GM23338 (cell line): ENCODE data around the gene NDUFAB1. TPM values are rescaled to one million over a fixed set of nuclear protein-coding genes. Genes with fewer than 3 reads are reported as not detected.
A peak's percentile ranks its signal among the peaks of the same experiment; 100 is the strongest.

Experiments
- ATAC-seq: fragments of 200-7000 bp; cut with Tn5 transposase; 3 replicates; pipeline ENCODE4 v1.9.1; 2020
- DNase-seq: peaks from one replicate; pipeline ENCODE4 v3.0.0-alpha.2; 2015; ENCODE audit warnings: low spot score
- H2AFZ ChIP-seq: fragments of 200-600 bp; sonication (generic); 2 replicates; pipeline ENCODE4 v1.8.0; 2016; ENCODE audit warnings: antibody characterized with exemption, mild to moderate bottlenecking, moderate library complexity
- H3F3A ChIP-seq: fragments of 200-600 bp; sonication (generic); replicated peaks from 2 replicates; pipeline ENCODE4 v1.8.0; 2017; ENCODE audit warnings: antibody characterized with exemption, mixed run types, low read depth
- H3K27ac ChIP-seq: fragments of 200-600 bp; sonication (generic); 2 replicates; pipeline ENCODE4 v1.6.1; 2016; ENCODE audit warnings: low read depth
- H3K27me3 ChIP-seq: fragments of 200-600 bp; sonication (generic); 2 replicates; pipeline ENCODE4 v1.8.0; 2016; ENCODE audit warnings: mild to moderate bottlenecking, mixed run types, moderate library complexity; ENCODE audit not compliant: insufficient read depth
- H3K36me3 ChIP-seq: fragments of 200-600 bp; sonication (generic); 2 replicates; pipeline ENCODE4 v1.8.0; 2016; ENCODE audit warnings: mild to moderate bottlenecking; ENCODE audit not compliant: insufficient read depth
- H3K4me1 ChIP-seq: fragments of 200-600 bp; sonication (generic); 2 replicates; pipeline ENCODE4 v1.8.0; 2016; ENCODE audit warnings: mild to moderate bottlenecking, moderate library complexity; ENCODE audit not compliant: insufficient read depth
- H3K4me2 ChIP-seq: fragments of 200-600 bp; sonication (generic); 2 replicates; pipeline ENCODE4 v1.7.1; 2017; ENCODE audit warnings: mixed run types
- H3K4me3 ChIP-seq: fragments of 200-600 bp; sonication (generic); 2 replicates; pipeline ENCODE4 v1.6.1; 2016; ENCODE audit warnings: mixed run types
- H3K79me2 ChIP-seq: fragments of 200-600 bp; sonication (generic); replicated peaks from 2 replicates; pipeline ENCODE4 v1.8.0; 2017; ENCODE audit warnings: mild to moderate bottlenecking; ENCODE audit not compliant: insufficient read depth
- H3K9me2 ChIP-seq: fragments of 200-600 bp; sonication (generic); 2 replicates; pipeline ENCODE4 v1.8.0; 2017; ENCODE audit not compliant: insufficient read depth
- H4K20me1 ChIP-seq: fragments of 200-600 bp; sonication (generic); replicated peaks from 2 replicates; pipeline ENCODE4 v1.8.0; 2017; ENCODE audit warnings: mild to moderate bottlenecking; ENCODE audit not compliant: insufficient read depth
- H3K27ac Mint-ChIP-seq: 2 replicates; pipeline ENCODE4 v1.8.0; 2020; ENCODE audit warnings: inconsistent platforms, mild to moderate bottlenecking, moderate library complexity, mixed read lengths
- H3K27me3 Mint-ChIP-seq: 3 replicates; pipeline ENCODE4 v1.8.0; 2022; ENCODE audit warnings: low read depth, mild to moderate bottlenecking, moderate library complexity, mixed read lengths, inconsistent platforms; ENCODE audit not compliant: insufficient read depth, poor library complexity
- H3K36me3 Mint-ChIP-seq: 3 replicates; pipeline ENCODE4 v1.8.0; 2021; ENCODE audit warnings: low read depth, mild to moderate bottlenecking, inconsistent platforms, moderate library complexity, mixed read lengths
- H3K4me1 Mint-ChIP-seq: 3 replicates; pipeline ENCODE4 v1.8.0; 2020; ENCODE audit warnings: mild to moderate bottlenecking, inconsistent platforms, mixed read lengths
- H3K4me3 Mint-ChIP-seq: 3 replicates; pipeline ENCODE4 v1.8.0; 2021; ENCODE audit warnings: moderate library complexity, mild to moderate bottlenecking, inconsistent platforms, mixed read lengths
- H3K9me3 Mint-ChIP-seq: 3 replicates; pipeline ENCODE4 v1.8.0; 2020; ENCODE audit warnings: moderate library complexity, mild to moderate bottlenecking, inconsistent platforms, mixed read lengths
- CREB1 ChIP-seq: fragments of 250-450 bp; sonication (Bioruptor Pico); IDR thresholded peaks from 2 replicates; pipeline ENCODE4 v1.5.0; 2020; ENCODE audit warnings: low read depth, mild to moderate bottlenecking, moderate library complexity
- EZH2 ChIP-seq: fragments of 200-600 bp; sonication (generic); IDR thresholded peaks from one replicate; pipeline ENCODE4 v1.8.0; 2017; ENCODE audit warnings: antibody characterized with exemption, mild to moderate bottlenecking, low read depth; ENCODE audit not compliant: unreplicated experiment
- EZH2phosphoT487 ChIP-seq: fragments of 200-600 bp; sonication (generic); IDR thresholded peaks from one replicate; pipeline ENCODE4 v1.8.1; 2018; ENCODE audit warnings: antibody characterized with exemption; ENCODE audit not compliant: unreplicated experiment
- JUNB ChIP-seq: IDR thresholded peaks from one replicate; pipeline ENCODE4 v1.6.1; 2016; ENCODE audit warnings: antibody characterized with exemption; ENCODE audit not compliant: unreplicated experiment
- NANOG ChIP-seq: IDR thresholded peaks from 2 replicates; pipeline ENCODE4 v1.6.1; 2016; ENCODE audit warnings: antibody characterized with exemption, borderline replicate concordance
- POLR2AphosphoS5 ChIP-seq: IDR thresholded peaks from 2 replicates; pipeline ENCODE4 v1.6.1; 2016; ENCODE audit warnings: antibody characterized with exemption, low read depth
- ZNF114 ChIP-seq: fragments of 250-450 bp; sonication (Bioruptor Pico); IDR thresholded peaks from 2 replicates; pipeline ENCODE4 v1.5.0; 2020; ENCODE audit warnings: mild to moderate bottlenecking, moderate library complexity
- ZNF331 ChIP-seq: fragments of 250-450 bp; sonication (Bioruptor Pico); IDR thresholded peaks from 2 replicates; pipeline ENCODE4 v1.5.0; 2020; ENCODE audit warnings: low read depth, mild to moderate bottlenecking, moderate library complexity
- polyA plus RNA-seq: library from polyadenylated mRNA; unstranded; fragments of >200 nt; fragmentation: Nextera tagmentation; extraction: Ambion mirVana; gene quantifications from 2 replicates; pipeline ENCODE4 v1.2.1, GENCODE V29; 2016
- total RNA-seq: library from RNA; depleted of rRNA; stranded (reverse); fragments of >200 nt; shearing (Covaris generic); gene quantifications from 2 replicates; pipeline ENCODE4 v1.2.3, GENCODE V29; 2014
- TF ChIP-seq, protein P1 (sequence below): IDR thresholded peaks from 2 replicates; pipeline ENCODE4 v1.6.1; 2016; ENCODE audit warnings: antibody characterized with exemption
- TF ChIP-seq, protein P2 (sequence below), 2 experiments: fragments of 200-600 bp in 1 of 2; sonication (generic) in 1 of 2; conservative IDR thresholded peaks; 2 replicates each; pipeline versions ENCODE4 v1.5.1 to v1.6.1; 2016 to 2017; ENCODE audit warnings: antibody characterized with exemption in 2 of 2, low read depth in 2 of 2, mild to moderate bottlenecking in 2 of 2, moderate library complexity in 1 of 2

The NDUFAB1 gene
- total and polyA plus RNA-seq, 2 experiments from 2014 or later = 136 to 477 TPM

DNA sequence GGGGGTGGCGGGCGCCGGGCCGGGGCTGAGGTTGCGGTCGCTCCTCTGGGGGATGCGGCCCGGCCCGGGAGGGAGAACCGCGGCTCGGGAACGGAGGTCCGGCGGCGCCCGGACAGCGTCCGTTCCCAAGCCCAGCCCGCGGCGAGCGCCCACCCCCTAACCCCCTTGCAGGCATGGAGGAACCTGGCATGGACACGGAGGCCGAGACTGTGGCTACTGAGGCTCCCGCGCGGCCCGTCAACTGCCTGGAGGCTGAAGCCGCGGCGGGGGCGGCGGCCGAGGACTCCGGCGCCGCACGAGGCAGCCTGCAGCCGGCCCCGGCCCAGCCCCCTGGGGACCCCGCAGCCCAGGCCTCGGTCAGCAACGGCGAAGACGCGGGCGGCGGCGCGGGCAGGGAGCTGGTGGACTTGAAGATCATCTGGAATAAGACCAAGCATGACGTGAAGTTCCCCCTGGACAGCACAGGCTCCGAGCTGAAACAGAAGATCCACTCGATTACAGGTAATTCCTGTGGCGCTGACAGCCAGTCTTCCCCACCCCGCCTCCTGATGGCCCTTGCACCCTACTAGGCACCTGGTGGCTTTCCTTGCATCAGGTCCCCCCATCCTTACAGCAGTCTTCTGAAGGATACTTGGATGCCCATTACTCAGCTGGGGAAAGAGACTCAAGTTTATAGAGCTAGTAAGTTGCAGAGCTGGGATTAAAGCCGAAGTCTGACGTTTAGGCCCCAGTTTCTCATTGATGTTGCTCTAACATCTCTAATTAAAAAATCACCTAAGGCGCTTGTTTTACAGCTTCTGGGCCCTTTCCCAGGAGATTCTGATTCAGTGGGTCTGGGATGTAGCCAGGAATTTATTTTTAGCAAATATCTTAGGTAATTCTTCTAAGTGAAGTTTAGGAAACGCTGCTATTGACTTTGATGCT is 38.1 kb downstream of the NDUFAB1 start:
- peak overlapping the region; percentile 90 for H3K4me3 ChIP-seq
- Mint-ChIP-seq H3K4me1 (peaks cover 7% of the 10 kb centered on the region; the same call in 1 of the 3 replicates), H3K4me3 (peak overlapping the region; percentile 94), H3K27ac (peak overlapping the region; percentile 94; the same call in 1 of the 2 replicates), H3K27me3 (peaks cover 9% of the 10 kb centered on the region), H3K9me3 (peaks cover 3% of the 10 kb centered on the region; the same call in 1 of the 3 replicates), H3K36me3 (peaks cover 47% of the 10 kb centered on the region)
- ATAC-seq (peak; percentile 14), DNase-seq (peak; percentile 38)
- peak overlapping the region; percentile 72; the same call in 1 of the 2 replicates for H2AFZ ChIP-seq
- peaks cover 44% of the 10 kb centered on the region for H3K36me3 ChIP-seq
- H3K27me3 ChIP-seq = no peaks in the 10 kb centered on the region
- H3F3A ChIP-seq = peaks cover 14% of the 10 kb centered on the region
- peaks cover 14% of the 10 kb centered on the region for H3K4me1 ChIP-seq
- H3K79me2 ChIP-seq = peaks cover 83% of the 10 kb centered on the region
- H4K20me1 ChIP-seq = peaks cover 22% of the 10 kb centered on the region
- H3K9me2 ChIP-seq = no peaks in the 10 kb centered on the region
- TF ChIP-seq JUNB (no peak), POLR2AphosphoS5 (no peak), ZNF114 (CRISPR knock-in tag) (no peak), NANOG (no peak)
- TF ChIP-seq, protein P1, sequence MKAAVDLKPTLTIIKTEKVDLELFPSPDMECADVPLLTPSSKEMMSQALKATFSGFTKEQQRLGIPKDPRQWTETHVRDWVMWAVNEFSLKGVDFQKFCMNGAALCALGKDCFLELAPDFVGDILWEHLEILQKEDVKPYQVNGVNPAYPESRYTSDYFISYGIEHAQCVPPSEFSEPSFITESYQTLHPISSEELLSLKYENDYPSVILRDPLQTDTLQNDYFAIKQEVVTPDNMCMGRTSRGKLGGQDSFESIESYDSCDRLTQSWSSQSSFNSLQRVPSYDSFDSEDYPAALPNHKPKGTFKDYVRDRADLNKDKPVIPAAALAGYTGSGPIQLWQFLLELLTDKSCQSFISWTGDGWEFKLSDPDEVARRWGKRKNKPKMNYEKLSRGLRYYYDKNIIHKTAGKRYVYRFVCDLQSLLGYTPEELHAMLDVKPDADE = no peak
- peak overlapping the region; percentile 85 for H3K4me2 ChIP-seq
- H3K27ac ChIP-seq = peak overlapping the region; percentile 82; the same call in 1 of the 2 replicates

DNA sequence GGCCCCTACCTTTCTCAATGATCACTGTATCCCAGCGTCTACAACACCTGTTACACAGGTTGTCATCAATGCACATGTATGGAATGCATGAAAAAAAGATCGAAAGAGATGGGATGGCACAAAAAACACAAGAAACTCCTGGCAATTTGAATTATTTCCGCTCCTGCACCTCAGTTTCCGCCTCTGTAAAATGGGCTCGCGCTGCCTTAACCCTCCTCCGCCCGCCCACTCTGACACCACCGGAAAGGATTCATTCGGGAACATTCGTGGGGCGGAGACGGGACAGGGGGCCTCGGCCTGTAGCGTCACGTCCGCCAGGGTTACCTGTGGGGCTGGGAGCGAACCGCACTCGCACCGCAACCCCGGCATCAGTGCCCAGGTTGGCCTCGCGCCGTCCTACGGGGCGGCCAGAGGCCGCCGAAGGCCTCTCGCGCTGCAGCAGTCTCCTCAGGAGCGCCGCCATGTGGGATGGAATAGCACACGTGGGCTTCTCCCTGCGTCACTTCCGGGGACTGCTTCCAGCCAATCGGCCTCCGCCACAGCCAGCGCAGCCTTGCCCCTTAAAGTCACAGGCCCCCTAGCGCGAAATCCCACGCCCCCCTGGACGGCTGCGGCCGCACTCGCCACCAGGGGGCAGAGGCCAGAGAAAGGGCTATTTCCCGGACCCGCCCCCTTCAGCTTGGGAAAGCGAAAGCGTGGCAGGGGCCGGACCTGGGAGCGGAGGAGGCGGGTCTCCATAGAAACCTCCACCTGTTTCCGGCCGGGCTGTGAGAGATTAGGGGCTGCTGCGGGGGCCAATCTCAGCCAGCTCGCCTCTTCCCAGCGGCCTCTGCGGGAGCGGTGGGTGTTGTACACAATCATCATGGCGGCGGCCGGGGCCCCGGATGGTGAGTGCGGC is 39.0 kb downstream of the NDUFAB1 start, which contains the start of the genes EARS2 and UBFD1:
TSS of gene EARS2 (minus strand) at position 470 of the 898 bp plus-strand sequence. CDS start at position 463, 7 bp downstream.
TSS of gene UBFD1 (plus strand) at position 847 of the 898 bp plus-strand sequence. CDS start at position 863, 16 bp downstream.
- Mint-ChIP-seq H3K9me3 (peaks cover 3% of the 10 kb centered on the region; the same call in 1 of the 3 replicates), H3K4me3 (peak within 1 kb of the TSS; percentile 94), H3K36me3 (peaks cover 42% of the 10 kb centered on the region), H3K4me1 (peaks cover 7% of the 10 kb centered on the region; the same call in 1 of the 3 replicates), H3K27me3 (peaks cover 9% of the 10 kb centered on the region), H3K27ac (peak within 1 kb of the TSS; percentile 94)
- Histone ChIP-seq H3K4me2 (peak within 1 kb of the TSS; percentile 85), H2AFZ (peak within 1 kb of the TSS; percentile 83; the same call in 1 of the 2 replicates), H3K9me2 (no peaks in the 10 kb centered on the region), H3K79me2 (peaks cover 78% of the 10 kb centered on the region), H3K4me3 (peak within 1 kb of the TSS; percentile 90), H4K20me1 (peaks cover 22% of the 10 kb centered on the region), H3F3A (peaks cover 14% of the 10 kb centered on the region), H3K27me3 (no peaks in the 10 kb centered on the region), H3K36me3 (peaks cover 35% of the 10 kb centered on the region), H3K4me1 (peaks cover 14% of the 10 kb centered on the region), H3K27ac (peak within 1 kb of the TSS; percentile 86)
- peak; percentile 96 for ATAC-seq
- peak; percentile 99 for DNase-seq
- TF ChIP-seq, protein P2, sequence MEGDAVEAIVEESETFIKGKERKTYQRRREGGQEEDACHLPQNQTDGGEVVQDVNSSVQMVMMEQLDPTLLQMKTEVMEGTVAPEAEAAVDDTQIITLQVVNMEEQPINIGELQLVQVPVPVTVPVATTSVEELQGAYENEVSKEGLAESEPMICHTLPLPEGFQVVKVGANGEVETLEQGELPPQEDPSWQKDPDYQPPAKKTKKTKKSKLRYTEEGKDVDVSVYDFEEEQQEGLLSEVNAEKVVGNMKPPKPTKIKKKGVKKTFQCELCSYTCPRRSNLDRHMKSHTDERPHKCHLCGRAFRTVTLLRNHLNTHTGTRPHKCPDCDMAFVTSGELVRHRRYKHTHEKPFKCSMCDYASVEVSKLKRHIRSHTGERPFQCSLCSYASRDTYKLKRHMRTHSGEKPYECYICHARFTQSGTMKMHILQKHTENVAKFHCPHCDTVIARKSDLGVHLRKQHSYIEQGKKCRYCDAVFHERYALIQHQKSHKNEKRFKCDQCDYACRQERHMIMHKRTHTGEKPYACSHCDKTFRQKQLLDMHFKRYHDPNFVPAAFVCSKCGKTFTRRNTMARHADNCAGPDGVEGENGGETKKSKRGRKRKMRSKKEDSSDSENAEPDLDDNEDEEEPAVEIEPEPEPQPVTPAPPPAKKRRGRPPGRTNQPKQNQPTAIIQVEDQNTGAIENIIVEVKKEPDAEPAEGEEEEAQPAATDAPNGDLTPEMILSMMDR (conservative IDR thresholded peaks at IDR 0.05; ENCODE audit: low read depth in 2 of 2) = peak; percentile 58 to 82
- TF ChIP-seq, protein P1 = peak; percentile 49; the same call in 1 of the 2 replicates
- peak; percentile 61 for TF ChIP-seq POLR2AphosphoS5
- TF ChIP-seq EZH2 = no peak
- no peak for TF ChIP-seq EZH2phosphoT487
- TF ChIP-seq CREB1 (CRISPR knock-in tag) = peak; percentile 92
- peak; percentile 36; the same call in 1 of the 2 replicates for TF ChIP-seq ZNF331
